ENCODE results near the gene APP. TPM values are rescaled to one million over a fixed set of nuclear protein-coding genes. Genes with fewer than 3 reads are reported as not detected.

The APP gene
- total RNA-seq, 1 experiment from 2014 or later = 560 TPM

- TF ChIP-seq MLX (CRISPR knock-in tag; IDR thresholded peaks at IDR 0.05) (no peak), GABPB1 (CRISPR knock-in tag; IDR thresholded peaks at IDR 0.05) (no peak)
These were observed 1.4 kb downstream of the APP start (continued) for GRCh38 chr21:26169061-26169610.

- no peaks in the 10 kb centered on the region; the same call in 1 of the 2 replicates for H3K27me3 Mint-ChIP-seq (ENCODE audit: low read depth)
- peaks cover 62% of the 10 kb centered on the region for H3K4me1 Mint-ChIP-seq
- H3K4me3 Mint-ChIP-seq = peak overlapping the region; percentile 93
- H3K36me3 Mint-ChIP-seq = 0 out of 2 replicates have a peak, but pooled peaks cover 2% of the 10 kb centered on the region
- H3K27ac Mint-ChIP-seq = peak overlapping the region; percentile 92
- ATAC-seq (no peak), DNase-seq (ENCODE audit: low spot score) (no peak)
- no peaks in the 10 kb centered on the region for H3K9me3 Mint-ChIP-seq
- CTCF ChIA-PET = interaction anchor here (0.6 to 1.4 kb wide), 3 partner anchors 18 to 366 kb away, joined by 3 to 4 read pairs (median 4); no protein-coding TSS in a partner anchor
- POLR2A ChIA-PET = interaction anchor here (0.6 to 1.7 kb wide), 3 partner anchors 10 to 27 kb away, joined by 3 to 6 read pairs (median 4); no protein-coding TSS in a partner anchor
- TF ChIP-seq ATF1 (CRISPR knock-in tag; IDR thresholded peaks at IDR 0.05) (no peak), TEAD4 (CRISPR knock-in tag; IDR thresholded peaks at IDR 0.05) (no peak), CREB1 (CRISPR knock-in tag; IDR thresholded peaks at IDR 0.05) (no peak), ZNF138 (CRISPR knock-in tag; conservative IDR thresholded peaks at IDR 0.05) (no peak), FOXJ3 (CRISPR knock-in tag; IDR thresholded peaks at IDR 0.05; ENCODE audit: borderline replicate concordance) (no peak)
These were observed 2.2 kb downstream of the APP start for GRCh38 chr21:26168371-26168770.

GRCh38 chr21:26167593-26167992 is 3.0 kb downstream of the APP start:
- CTCF ChIA-PET = interaction anchor here (1.1 to 1.4 kb wide), 2 partner anchors 18 to 366 kb away, joined by 3 to 4 read pairs; no protein-coding TSS in a partner anchor
- no peak for ATAC-seq
- no peaks in the 10 kb centered on the region for H3K9me3 Mint-ChIP-seq
- POLR2A ChIA-PET = interaction anchor here (0.6 to 1.7 kb wide), 2 partner anchors 18 to 26 kb away, joined by 3 to 6 read pairs; no protein-coding TSS in a partner anchor
- TF ChIP-seq ZNF219 (CRISPR knock-in tag; IDR thresholded peaks at IDR 0.05; ENCODE audit: borderline replicate concordance) (no peak), ZNF416 (CRISPR knock-in tag; IDR thresholded peaks at IDR 0.05) (no peak), ATF3 (CRISPR knock-in tag; conservative IDR thresholded peaks at IDR 0.05) (no peak), ZNF232 (CRISPR knock-in tag; IDR thresholded peaks at IDR 0.05) (no peak), ZSCAN18 (CRISPR knock-in tag; IDR thresholded peaks at IDR 0.05) (no peak), RORB (CRISPR knock-in tag; IDR thresholded peaks at IDR 0.05) (no peak), HMGA2 (CRISPR knock-in tag; IDR thresholded peaks at IDR 0.05) (no peak)
- peak overlapping the region; percentile 93 for H3K4me3 Mint-ChIP-seq
- peaks cover 60% of the 10 kb centered on the region for H3K4me1 Mint-ChIP-seq
- no peak for DNase-seq (ENCODE audit: low spot score)
- H3K36me3 Mint-ChIP-seq = 0 out of 2 replicates have a peak, but pooled peaks cover 2% of the 10 kb centered on the region
- peak overlapping the region; percentile 94 for H3K27ac Mint-ChIP-seq
- no peaks in the 10 kb centered on the region; the same call in 1 of the 2 replicates for H3K27me3 Mint-ChIP-seq (ENCODE audit: low read depth)

GRCh38 chr21:26165331-26165730 is 5.2 kb downstream of the APP start:
- no peak for DNase-seq (ENCODE audit: low spot score)
- Mint-ChIP-seq H3K36me3 (0 out of 2 replicates have a peak, but pooled peaks cover 7% of the 10 kb centered on the region), H3K9me3 (no peaks in the 10 kb centered on the region), H3K4me3 (peak overlapping the region; percentile 24), H3K27ac (peak overlapping the region; percentile 86), H3K27me3 (ENCODE audit: low read depth) (no peaks in the 10 kb centered on the region), H3K4me1 (peaks cover 69% of the 10 kb centered on the region)
- no peak for ATAC-seq
- POLR2A ChIA-PET = no interaction called here
- TF ChIP-seq IRF2 (CRISPR knock-in tag; IDR thresholded peaks at IDR 0.05; ENCODE audit: borderline replicate concordance, low read depth) = no peak
- no peak for TF ChIP-seq ZNF138 (CRISPR knock-in tag; conservative IDR thresholded peaks at IDR 0.05)
- CTCF ChIA-PET = no interaction called here

GRCh38 chr21:26164311-26164710 is 6.3 kb downstream of the APP start:
- H3K9me3 Mint-ChIP-seq = no peaks in the 10 kb centered on the region
- peak overlapping the region; percentile 23; the same call in 1 of the 2 replicates for H3K27ac Mint-ChIP-seq
- CTCF ChIA-PET = no interaction called here
- peaks cover 79% of the 10 kb centered on the region for H3K4me1 Mint-ChIP-seq
- H3K36me3 Mint-ChIP-seq = 0 out of 2 replicates have a peak, but pooled peaks cover 7% of the 10 kb centered on the region
- DNase-seq (ENCODE audit: low spot score) (no peak), ATAC-seq (no peak)
- POLR2A ChIA-PET = no interaction called here
- H3K4me3 Mint-ChIP-seq = no peak overlapping the region
- H3K27me3 Mint-ChIP-seq (ENCODE audit: low read depth) = no peaks in the 10 kb centered on the region
- TF ChIP-seq HMGA2 (CRISPR knock-in tag; IDR thresholded peaks at IDR 0.05) (no peak), ZNF512 (CRISPR knock-in tag; IDR thresholded peaks at IDR 0.05; ENCODE audit: borderline replicate concordance) (no peak), JUN (CRISPR knock-in tag; IDR thresholded peaks at IDR 0.05) (no peak), KAT7 (CRISPR knock-in tag; IDR thresholded peaks at IDR 0.05; ENCODE audit: borderline replicate concordance) (no peak), ATF2 (CRISPR knock-in tag; IDR thresholded peaks at IDR 0.05; ENCODE audit: borderline replicate concordance, low read depth) (no peak), SMAD4 (CRISPR knock-in tag; IDR thresholded peaks at IDR 0.05) (no peak), ELF4 (CRISPR knock-in tag; IDR thresholded peaks at IDR 0.05; ENCODE audit: low read depth) (no peak), ZNF263 (CRISPR knock-in tag; IDR thresholded peaks at IDR 0.05; ENCODE audit: low read depth) (no peak)
